HG03045 (cell line): ENCODE measurements around the gene GAS2L2.

ENCODE experiments used
- ATAC-seq: cut with Tn5 transposase; IDR thresholded peaks from one replicate; pipeline ENCODE4 v1.9.1; 2021; ENCODE audit warnings: mild to moderate bottlenecking, moderate library complexity; ENCODE audit not compliant: unreplicated experiment

The GAS2L2 gene

GRCh38 chr17:35748341-35748841 lies 4.6 kb downstream of the GAS2L2 start:
- ATAC-seq, result no peak

GRCh38 chr17:35747540-35748017 lies 5.5 kb downstream of the GAS2L2 start:
- no peak for ATAC-seq

- no peak for ATAC-seq
These were observed 7.2 kb downstream of the GAS2L2 start for GRCh38 chr17:35745749-35746320.

- no peak for ATAC-seq
These were observed 7.8 kb downstream of the GAS2L2 start for GRCh38 chr17:35745246-35745645.

DNA sequence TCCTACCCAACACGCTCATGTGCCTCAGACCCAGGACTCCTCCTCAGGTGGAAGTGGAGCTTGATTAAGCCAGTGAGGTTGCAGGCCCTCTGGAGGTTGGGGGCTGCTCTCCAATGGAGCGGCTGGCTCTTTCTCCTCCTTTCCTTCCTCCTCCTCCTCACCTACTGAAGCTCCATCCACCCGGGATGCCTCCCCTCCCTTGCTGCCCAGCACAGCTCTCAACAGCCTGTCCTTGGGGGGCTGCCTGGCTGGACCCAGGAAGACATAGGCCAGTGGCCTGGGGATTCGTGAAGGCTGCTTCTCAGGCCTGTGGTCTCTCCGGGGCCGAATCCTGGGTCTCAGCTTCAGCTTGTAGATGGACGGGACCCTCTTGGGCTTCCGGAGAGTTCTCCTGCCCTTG lies 8.2 kb downstream of the GAS2L2 start:
- no peak for ATAC-seq

DNA sequence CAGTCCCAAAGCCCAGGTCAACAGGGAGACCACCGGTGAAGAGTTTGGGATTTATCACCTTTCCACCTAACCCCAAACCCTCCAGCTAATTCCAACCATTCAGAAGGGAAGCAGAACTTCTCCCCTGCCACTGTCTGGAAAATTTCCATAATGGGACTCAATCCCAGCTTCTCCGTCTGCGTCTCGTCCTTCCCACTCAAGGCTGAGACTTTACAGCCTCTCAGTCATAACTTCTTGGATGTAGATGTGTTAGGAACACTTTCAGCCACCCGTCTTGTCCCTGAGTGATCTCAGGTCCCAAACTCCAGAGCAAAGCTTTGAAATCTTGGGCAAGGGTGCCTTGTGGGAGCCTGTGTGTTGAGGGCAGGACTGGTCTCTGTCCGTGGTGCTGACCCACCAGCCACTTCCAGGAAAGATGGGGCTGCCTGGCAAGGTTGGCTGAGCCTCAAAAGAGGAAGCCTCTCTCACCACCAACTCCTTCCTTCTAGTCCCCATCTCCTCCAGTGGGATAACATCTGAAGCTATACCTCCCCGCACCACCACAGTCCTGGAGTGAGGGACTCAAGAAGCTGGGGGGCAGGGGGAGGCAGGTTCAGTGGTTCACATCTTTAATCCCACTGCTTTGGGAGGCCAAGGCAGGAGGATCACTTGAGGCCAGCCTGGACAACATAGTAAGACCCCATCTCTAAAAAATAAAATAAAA lies 9.3 kb downstream of the GAS2L2 start:
- no peak for ATAC-seq

DNA sequence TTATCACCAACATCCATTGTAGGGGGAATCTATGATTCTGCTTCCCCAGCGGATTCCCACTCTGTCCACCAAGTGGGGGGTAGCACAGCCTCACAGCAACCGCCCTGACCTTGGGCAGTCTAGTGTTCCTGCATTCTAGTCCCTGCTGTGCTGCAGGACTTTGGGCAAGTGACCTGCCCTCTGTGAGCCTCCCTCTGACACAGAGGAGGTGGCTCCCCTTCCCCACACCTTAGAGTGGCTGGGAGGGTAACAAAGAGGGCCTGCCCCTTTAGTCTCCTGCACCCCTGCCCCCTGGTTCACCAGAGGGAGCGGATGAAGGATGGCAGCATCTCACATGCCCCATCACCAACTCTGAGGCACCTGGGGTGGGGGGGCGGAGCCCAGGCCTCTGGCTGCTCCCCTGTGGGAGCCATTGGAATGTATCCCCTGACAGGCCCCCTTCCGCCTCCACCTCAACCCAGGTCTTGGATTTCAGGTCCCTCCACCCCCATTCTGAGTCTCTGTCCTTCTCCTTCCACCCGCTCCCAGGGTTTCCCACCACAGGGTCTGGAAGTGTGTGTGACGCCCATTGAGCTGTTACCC lies 10.1 kb downstream of the GAS2L2 start:
- ATAC-seq, result no peak

DNA sequence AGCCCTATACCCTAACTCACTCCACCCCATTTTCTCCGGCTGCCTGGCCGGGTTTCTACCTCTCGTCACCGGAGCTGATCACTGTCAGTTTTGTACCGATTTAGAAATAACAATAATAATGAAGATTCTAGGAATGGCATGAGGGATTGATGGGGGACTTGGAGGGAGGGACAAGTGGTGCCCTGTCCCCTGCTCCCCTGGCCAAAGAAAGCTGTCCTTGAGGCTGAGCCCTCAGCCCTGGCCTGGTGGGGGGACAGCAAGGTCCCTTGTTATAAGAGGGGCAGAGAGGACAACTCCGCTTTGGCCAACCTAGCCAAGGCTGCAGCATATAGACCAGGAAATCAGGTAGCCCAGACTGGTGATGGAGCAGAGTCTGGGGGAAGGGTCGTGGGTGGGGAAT lies 10.5 kb downstream of the GAS2L2 start:
- no peak for ATAC-seq

DNA sequence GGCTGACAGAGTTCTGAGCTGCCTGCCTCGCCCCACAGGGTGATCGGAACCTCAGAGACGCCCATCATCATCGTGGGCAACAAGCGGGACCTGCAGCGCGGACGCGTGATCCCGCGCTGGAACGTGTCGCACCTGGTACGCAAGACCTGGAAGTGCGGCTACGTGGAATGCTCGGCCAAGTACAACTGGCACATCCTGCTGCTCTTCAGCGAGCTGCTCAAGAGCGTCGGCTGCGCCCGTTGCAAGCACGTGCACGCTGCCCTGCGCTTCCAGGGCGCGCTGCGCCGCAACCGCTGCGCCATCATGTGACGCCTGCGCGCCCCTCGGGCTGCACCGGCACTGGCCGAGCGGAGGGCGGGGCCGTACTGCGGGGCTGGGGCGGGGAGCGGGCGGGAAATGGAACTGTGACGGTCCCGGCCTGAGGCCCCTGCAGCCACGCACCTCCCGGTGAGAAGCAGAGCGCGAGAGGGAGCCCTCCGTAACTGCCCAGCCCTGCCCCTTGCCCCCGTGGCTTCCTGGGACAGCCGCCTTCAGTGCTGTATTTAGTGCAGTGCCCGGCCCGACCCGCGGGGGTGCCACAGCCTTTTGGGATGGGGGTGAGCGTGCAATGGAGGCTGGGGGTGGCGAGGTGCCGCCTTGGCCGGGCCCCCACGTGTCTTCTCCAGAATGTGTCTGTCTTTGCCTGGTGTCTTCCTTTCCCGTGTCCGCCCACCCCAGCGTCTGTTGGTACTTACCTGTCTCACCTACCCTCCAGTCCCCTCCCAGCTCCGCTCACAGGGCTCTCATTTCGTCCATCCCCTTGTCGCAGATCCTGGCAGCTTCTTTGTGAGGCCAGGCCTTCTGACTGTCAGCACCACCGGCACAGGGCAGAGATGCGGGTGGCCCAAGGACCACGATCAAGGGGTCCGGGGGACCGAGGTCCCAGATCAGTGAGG lies 11.8 kb downstream of the GAS2L2 start:
- no peak for ATAC-seq

DNA sequence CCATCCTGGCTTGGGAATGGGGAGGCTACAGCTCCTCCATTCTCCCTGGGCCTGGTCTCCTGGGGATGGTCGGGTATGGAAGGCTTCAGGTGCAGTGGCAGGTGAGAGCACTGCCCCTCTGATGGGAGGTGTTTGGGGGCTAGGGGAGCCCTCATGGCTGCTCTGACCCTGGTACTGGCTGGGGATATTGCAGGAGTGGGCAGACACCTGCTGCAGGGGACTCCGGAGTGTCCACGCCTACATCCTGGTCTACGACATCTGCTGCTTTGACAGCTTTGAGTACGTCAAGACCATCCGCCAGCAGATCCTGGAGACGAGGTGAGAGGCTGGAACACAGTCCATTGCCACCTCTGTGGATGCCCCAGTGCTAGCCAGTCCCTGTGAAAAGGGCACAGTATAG lies 12.8 kb downstream of the GAS2L2 start:
- no peak for ATAC-seq

DNA sequence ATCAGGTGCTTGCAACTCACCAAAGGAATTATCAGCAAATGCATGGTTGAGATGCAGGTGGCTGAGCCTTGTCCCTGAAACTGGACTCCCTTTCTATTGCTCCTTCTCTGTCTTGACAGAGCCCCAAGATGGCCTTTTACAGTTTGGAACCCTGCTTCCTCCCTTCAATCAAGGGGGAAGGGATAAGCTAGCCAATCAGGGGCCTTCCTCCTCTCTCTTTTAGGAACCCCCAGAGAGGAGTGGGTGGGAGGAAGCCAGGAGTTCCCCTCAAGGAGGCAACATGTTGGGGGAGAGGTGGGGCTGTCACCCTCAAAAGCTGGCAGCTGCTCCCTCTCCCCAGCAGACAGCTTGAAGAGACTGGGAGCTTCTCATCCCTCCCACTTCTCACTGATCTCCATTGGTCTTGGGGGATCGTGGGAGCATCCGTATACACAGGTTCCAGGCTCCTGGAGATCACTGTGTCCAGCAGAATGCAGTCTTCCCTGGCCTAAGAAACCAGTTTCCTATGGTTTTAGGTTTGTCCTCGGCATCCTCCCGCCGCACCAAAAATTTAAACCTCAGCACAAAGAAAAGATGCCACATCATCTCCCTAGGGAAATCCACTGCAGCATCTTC lies 14.4 kb downstream of the GAS2L2 start:
- ATAC-seq, result no peak

- ATAC-seq, result no peak
These were observed 16.8 kb downstream of the GAS2L2 start for GRCh38 chr17:35736236-35736635.

GRCh38 chr17:35735036-35735805 lies 17.8 kb downstream of the GAS2L2 start:
- ATAC-seq, result no peak

- no peak for ATAC-seq
These were observed 18.6 kb downstream of the GAS2L2 start for GRCh38 chr17:35734396-35734795.

DNA sequence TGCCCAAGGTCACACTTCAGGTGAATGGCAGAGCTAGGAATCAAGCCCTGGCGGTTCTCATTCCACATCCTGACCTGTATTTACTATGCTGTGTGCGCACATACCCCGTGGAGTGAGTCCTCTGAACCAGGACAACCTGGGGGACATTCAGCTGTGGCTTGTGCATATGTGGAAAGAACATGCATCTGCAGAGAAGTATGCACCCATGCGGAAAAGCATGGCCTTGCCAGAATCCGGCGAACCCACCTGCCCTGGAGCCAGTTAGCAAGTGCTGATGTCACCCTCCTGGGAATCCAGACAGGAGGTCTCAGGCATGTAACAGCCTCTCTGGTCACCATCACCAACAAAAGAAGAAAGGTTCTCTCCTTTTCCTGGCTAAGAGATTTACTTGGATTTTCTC lies 19.7 kb downstream of the GAS2L2 start:
- no peak for ATAC-seq

- ATAC-seq, result no peak
These were observed 20.3 kb downstream of the GAS2L2 start for GRCh38 chr17:35732806-35733136.

DNA sequence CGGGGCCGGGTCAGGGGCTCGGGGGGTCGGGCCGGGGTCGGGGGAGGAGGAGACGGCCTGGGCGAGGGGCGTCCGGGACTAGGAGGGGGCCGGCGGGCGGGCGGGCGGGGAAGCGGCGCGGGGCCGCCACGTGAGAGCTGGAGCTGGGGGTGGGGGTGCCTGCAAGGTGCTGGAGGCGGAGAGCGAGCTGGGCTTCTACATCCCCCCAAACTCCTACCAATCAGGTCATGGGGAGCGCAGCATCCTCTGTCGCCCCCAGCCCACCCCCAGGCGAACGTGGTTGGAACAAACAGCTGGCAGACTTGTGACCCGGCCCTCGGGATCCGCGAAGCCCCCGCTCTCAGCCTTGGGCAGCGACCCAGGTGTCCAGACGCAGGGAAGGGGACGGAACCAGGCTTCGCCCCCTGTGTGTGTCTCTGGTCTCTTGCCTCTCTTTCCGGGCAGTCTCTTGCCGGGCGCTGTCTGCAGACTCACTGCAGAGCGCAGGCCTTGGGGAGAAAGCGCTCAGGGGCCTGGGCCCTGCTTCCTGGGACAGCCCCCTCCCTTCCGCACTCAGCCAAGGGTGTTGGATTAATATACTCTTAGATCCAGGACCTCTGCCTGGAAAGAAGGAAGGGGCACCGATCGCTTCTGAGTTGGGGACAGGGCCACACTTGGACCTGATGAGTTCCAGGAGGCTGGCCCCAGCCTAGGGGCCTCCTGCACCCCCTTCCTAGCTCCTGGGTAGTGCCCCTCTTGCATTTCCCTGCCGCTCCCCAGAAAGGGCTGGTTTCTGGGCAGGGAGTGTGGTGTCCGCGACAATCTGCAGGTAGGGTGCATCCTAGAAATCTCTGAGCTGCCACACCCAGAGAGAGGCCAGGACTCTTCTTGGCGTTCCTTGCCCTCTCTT lies 20.9 kb downstream of the GAS2L2 start:
- no peak for ATAC-seq

DNA sequence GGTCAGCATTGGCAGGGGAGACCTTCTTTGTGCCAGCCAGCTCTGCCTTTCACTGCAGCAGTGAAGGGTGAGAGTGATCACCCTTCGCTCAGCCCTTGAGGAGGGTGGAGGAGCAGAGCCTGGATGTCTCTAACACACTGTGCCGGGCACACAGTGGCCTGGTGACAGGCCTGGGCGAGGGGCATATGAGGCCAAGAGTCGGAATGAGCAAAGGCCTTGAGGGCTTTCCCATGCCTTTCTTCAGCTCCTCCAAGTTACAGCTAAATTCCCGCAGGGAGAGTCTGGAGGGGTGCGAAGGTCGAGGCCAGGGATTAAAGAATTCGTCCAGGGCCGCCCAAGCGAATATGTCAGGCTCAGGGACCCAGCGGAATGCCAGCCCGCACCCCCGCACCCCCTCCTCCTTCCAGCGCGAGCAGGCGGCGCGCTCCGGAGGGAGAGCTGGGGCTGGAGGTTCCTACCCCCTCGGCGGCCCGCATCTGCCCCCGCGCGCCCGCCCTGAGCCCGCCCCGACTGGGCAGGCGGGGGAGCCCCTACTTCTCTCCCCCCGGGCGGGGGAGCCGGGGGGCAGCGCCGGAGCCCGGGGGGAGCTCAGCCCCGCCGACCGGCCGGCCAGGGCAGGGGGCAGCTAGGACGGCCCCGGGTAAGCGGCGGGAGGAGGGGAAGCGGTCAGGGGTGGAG lies 21.7 kb downstream of the GAS2L2 start, which contains the start of gene RASL10B:
TSS of gene RASL10B (plus strand) at position 401 of the 678 bp plus-strand sequence. CDS start 3,546 bp downstream, outside the sequence.
- no peak for ATAC-seq
